ENCODE results near the gene PIP4P1. TPM values are rescaled to one million over a fixed set of nuclear protein-coding genes. Genes with fewer than 3 reads are reported as not detected.

PIP4P1 gene
- total RNA-seq, 1 donor from 2014 or later: 40.8 TPM

- Mint-ChIP-seq H3K36me3 (ENCODE audit: low read depth) (no peaks in the 10 kb centered on the region), H3K9me3 (no peaks in the 10 kb centered on the region), H3K4me3 (no peak overlapping the region), H3K27ac (ENCODE audit: unreplicated experiment) (no peak overlapping the region), H3K4me1 (peaks cover 4% of the 10 kb centered on the region), H3K27me3 (ENCODE audit: low read depth) (peaks cover 15% of the 10 kb centered on the region)
- DNase-seq (ENCODE audit: low read depth, low spot score): no peak
- no peak for TF ChIP-seq CTCF (conservative IDR thresholded peaks at IDR 0.05)
Observed at GRCh38 chr14:20485900-20486299, 24.7 kb upstream of the PIP4P1 start.

DNA sequence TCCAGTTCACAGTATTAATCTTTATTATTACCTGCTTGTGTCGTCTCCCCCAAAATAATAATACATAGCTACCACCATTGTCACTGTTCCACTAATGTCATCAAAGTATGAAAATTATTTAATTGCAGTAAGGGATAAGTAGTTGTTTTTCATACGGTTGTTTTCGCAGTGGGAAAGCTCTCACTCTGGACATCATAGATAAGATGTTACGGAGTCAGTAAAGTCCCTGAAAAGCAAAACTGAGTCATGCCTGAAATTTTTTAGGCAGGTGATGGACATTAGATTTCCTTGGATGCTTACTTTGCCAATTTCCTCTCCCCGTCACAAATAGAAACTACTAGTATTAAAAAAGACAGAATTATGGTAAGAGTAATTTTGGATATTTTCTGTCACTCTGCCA lies 21.1 kb upstream of the PIP4P1 start:
- no peak overlapping the region for H3K4me3 Mint-ChIP-seq
- DNase-seq (ENCODE audit: low read depth, low spot score): no peak
- H3K27ac Mint-ChIP-seq (ENCODE audit: unreplicated experiment): no peak overlapping the region
- H3K27me3 Mint-ChIP-seq (ENCODE audit: low read depth): peaks cover 7% of the 10 kb centered on the region
- TF ChIP-seq CTCF (conservative IDR thresholded peaks at IDR 0.05): no peak
- peaks cover 4% of the 10 kb centered on the region for H3K4me1 Mint-ChIP-seq
- no peaks in the 10 kb centered on the region for H3K9me3 Mint-ChIP-seq
- H3K36me3 Mint-ChIP-seq (ENCODE audit: low read depth): peaks cover 2% of the 10 kb centered on the region

DNA sequence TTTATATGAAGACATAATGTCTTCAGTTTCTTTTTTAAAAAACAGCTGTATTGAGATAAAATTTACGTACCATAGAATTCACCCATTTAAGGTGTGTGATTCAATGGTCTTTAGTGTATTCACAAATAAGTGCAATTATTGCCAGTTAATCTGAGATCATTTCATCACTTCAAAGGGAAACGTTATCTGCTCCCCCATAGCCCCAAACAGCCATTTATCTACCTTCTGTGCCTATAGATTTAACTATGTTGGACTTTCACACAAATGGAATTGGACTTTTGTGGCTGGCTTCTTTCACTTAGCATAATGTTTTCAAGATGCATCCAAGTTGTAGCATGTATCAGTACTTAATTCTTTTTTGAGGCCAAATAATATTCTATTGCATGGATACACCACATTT lies 17.7 kb upstream of the PIP4P1 start:
- no peak for DNase-seq (ENCODE audit: low read depth, low spot score)
- H3K9me3 Mint-ChIP-seq: no peaks in the 10 kb centered on the region
- TF ChIP-seq CTCF (conservative IDR thresholded peaks at IDR 0.05): no peak
- H3K4me3 Mint-ChIP-seq: no peak overlapping the region
- peaks cover 3% of the 10 kb centered on the region for H3K27me3 Mint-ChIP-seq (ENCODE audit: low read depth)
- peaks cover 14% of the 10 kb centered on the region for H3K36me3 Mint-ChIP-seq (ENCODE audit: low read depth)
- H3K4me1 Mint-ChIP-seq: peaks cover 4% of the 10 kb centered on the region
- no peak overlapping the region for H3K27ac Mint-ChIP-seq (ENCODE audit: unreplicated experiment)

DNA sequence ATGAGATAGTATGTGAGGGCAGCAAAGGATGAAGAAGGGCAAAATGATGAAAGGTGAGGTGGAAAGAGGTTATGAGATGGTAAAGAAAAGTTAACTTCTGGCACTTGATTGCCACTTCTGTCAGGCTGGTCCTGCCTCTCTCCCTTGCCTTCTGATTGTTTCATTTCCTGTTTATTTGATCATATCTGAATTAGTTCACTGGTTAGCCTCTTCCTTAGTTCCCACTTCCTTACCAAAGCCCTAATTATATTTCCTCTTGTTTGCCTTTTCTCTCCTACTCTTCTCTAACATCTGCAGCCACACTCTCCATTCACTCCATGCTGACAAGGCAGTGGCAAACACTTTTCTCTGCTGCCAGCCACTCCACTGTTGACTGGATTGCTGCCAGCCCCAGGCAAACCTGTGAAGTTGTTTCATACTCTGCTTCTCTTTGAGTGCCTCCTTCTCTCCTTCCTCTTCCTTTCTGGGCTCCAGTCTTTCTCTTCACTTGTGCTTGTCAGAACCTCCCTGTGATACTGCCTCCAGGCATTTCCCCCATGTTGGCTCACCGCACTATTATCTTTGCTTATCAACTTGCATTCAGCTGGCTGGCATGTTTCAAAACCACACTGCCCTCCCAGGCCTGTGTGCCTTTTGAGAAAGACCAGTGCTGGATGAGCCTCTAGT lies 16.1 kb upstream of the PIP4P1 start:
- Mint-ChIP-seq H3K9me3 (no peaks in the 10 kb centered on the region), H3K27me3 (ENCODE audit: low read depth) (no peaks in the 10 kb centered on the region)
- TF ChIP-seq CTCF (conservative IDR thresholded peaks at IDR 0.05): no peak

DNA sequence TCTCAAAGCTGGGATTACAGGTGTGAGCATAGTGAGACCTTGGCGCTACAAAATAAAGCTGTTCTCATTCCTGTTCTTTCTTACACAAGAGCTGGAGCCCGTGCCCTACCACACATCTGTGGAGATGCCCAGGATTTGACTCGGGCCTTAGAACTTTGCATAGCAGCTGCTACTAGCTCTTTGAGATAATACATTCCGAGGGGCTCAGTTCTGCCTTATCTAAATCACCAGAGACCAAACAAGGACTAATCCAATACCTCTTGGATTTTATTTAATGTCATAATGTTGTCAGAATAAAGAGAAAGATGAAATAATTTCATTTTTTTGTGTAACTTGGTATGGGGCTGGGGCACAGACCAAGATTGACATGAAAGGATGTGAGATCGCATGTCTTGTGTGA lies 15.5 kb upstream of the PIP4P1 start:
- Mint-ChIP-seq H3K9me3 (no peaks in the 10 kb centered on the region), H3K27me3 (ENCODE audit: low read depth) (no peaks in the 10 kb centered on the region), H3K27ac (ENCODE audit: unreplicated experiment) (no peak overlapping the region), H3K36me3 (ENCODE audit: low read depth) (peaks cover 23% of the 10 kb centered on the region), H3K4me3 (no peak overlapping the region), H3K4me1 (peaks cover 2% of the 10 kb centered on the region)
- TF ChIP-seq CTCF (conservative IDR thresholded peaks at IDR 0.05): no peak
- DNase-seq (ENCODE audit: low read depth, low spot score): no peak

More for the DNA sequence above, 16.1 kb upstream of the PIP4P1 start:
- no peak overlapping the region for H3K27ac Mint-ChIP-seq (ENCODE audit: unreplicated experiment)
- H3K4me3 Mint-ChIP-seq: no peak overlapping the region
- H3K4me1 Mint-ChIP-seq: peaks cover 4% of the 10 kb centered on the region
- H3K36me3 Mint-ChIP-seq (ENCODE audit: low read depth): peaks cover 19% of the 10 kb centered on the region
- DNase-seq (ENCODE audit: low read depth, low spot score): no peak

Measured in neural crest cell (in vitro differentiated cells).